ENCODE data around the gene PMS2. TPM values are rescaled to one million over a fixed set of nuclear protein-coding genes. Genes with fewer than 3 reads are reported as not detected.

Gene PMS2
- total RNA-seq, 1 experiment from 2014 or later: 17.1 TPM

- Histone ChIP-seq H4K5ac (ENCODE audit: insufficient read length, low read depth, low read length) (no peak overlapping the region), H4K20me1 (ENCODE audit: control insufficient read depth, insufficient read depth, insufficient read length) (no peaks in the 10 kb centered on the region), H3K14ac (ENCODE audit: insufficient read depth, low read length) (no peak overlapping the region), H3K79me1 (ENCODE audit: insufficient read depth, low read depth, low read length, poor library complexity, severe bottlenecking) (no peaks in the 10 kb centered on the region), H2BK120ac (ENCODE audit: low read depth, low read length, poor library complexity, severe bottlenecking) (no peak overlapping the region), H3K9me3 (ENCODE audit: control insufficient read depth, low read depth, low read length) (no peaks in the 10 kb centered on the region), H2BK5ac (ENCODE audit: insufficient read length, low read length) (no peak overlapping the region), H2BK20ac (ENCODE audit: low read depth, low read length, poor library complexity, severe bottlenecking) (no peak overlapping the region), H3K4ac (ENCODE audit: low read depth, low read length) (no peak overlapping the region), H4K91ac (ENCODE audit: insufficient read length, low read depth, low read length) (no peak overlapping the region), H3K56ac (ENCODE audit: insufficient read length, low read depth, low read length) (no peak overlapping the region), H3K18ac (ENCODE audit: insufficient read length, low read depth, low read length) (no peak overlapping the region), H2AFZ (ENCODE audit: low read length) (no peak overlapping the region), H3K9ac (ENCODE audit: extremely low read depth, insufficient read length, low read length) (no peak overlapping the region), H3K23me2 (ENCODE audit: insufficient read length, low read depth, low read length, poor library complexity, severe bottlenecking) (no peaks in the 10 kb centered on the region), H4K8ac (replicated peaks; ENCODE audit: insufficient read length, low read depth, low read length) (no peak overlapping the region), H3T11ph (ENCODE audit: low read length) (no peak overlapping the region), H3K23ac (ENCODE audit: insufficient read length, low read depth, low read length) (no peak overlapping the region), H2AK5ac (ENCODE audit: insufficient read length, low read length) (no peak overlapping the region), H2BK15ac (ENCODE audit: low read depth, low read length) (no peak overlapping the region), H2BK12ac (ENCODE audit: insufficient read length, low read depth, low read length) (no peak overlapping the region), H3K79me2 (ENCODE audit: insufficient read depth, low read length) (no peaks in the 10 kb centered on the region; the same call in 1 of the 2 replicates), H3K27me3 (ENCODE audit: insufficient read depth, low read length) (no peaks in the 10 kb centered on the region), H3K4me1 (ENCODE audit: insufficient read depth, low read length) (no peaks in the 10 kb centered on the region), H3K27ac (ENCODE audit: insufficient read length, low read depth, low read length) (no peak overlapping the region), H3K4me2 (ENCODE audit: insufficient read depth, insufficient read length, low read length) (no peak overlapping the region)
- no peak for DNase-seq
- H3K4me3 Mint-ChIP-seq: no peak overlapping the region
- peaks cover 23 to 55% (median 50%) of the 10 kb centered on the region in 3 experiments; a peak in 6 of 7 replicates for H3K36me3 Mint-ChIP-seq (ENCODE audit: insufficient read depth in 1 of 3, low read depth in 3 of 3)
- no peaks in the 10 kb centered on the region for H3K9me3 Mint-ChIP-seq
- H3K27ac Mint-ChIP-seq: no peak overlapping the region
- H3K4me1 Mint-ChIP-seq: no peaks in the 10 kb centered on the region
- no CpG with 5 or more reads among the region's 4 CpGs for whole genome bisulfite sequencing (ENCODE audit: extremely low coverage, insufficient read length, low lambda C conversion rate)
- no peak for TF ChIP-seq CTCF (conservative IDR thresholded peaks at IDR 0.05)
- H3K27me3 Mint-ChIP-seq (ENCODE audit: low read depth): no peaks in the 10 kb centered on the region
Observed at GRCh38 chr7:6049780-6050179, 40.9 kb upstream of the PMS2 start.
